ENCODE results near the gene FAM117B.

Gene FAM117B

GRCh38 chr2:202716953-202717597, 82.3 kb downstream of the FAM117B start:
- DNase-seq (ENCODE audit: low read depth), result no peak
- H3K4me3 ChIP-seq (ENCODE audit: low read depth, low read length), result no peak overlapping the region
- TF ChIP-seq POLR2A (IDR thresholded peaks at IDR 0.05; ENCODE audit: extremely low read depth, insufficient read length), result no peak
- TF ChIP-seq MAX (IDR thresholded peaks at IDR 0.05; ENCODE audit: low read depth, low read length), result no peak

- DNase-seq (ENCODE audit: low read depth), result no peak
- TF ChIP-seq POLR2A (IDR thresholded peaks at IDR 0.05; ENCODE audit: extremely low read depth, insufficient read length), result no peak
- TF ChIP-seq, protein P1, sequence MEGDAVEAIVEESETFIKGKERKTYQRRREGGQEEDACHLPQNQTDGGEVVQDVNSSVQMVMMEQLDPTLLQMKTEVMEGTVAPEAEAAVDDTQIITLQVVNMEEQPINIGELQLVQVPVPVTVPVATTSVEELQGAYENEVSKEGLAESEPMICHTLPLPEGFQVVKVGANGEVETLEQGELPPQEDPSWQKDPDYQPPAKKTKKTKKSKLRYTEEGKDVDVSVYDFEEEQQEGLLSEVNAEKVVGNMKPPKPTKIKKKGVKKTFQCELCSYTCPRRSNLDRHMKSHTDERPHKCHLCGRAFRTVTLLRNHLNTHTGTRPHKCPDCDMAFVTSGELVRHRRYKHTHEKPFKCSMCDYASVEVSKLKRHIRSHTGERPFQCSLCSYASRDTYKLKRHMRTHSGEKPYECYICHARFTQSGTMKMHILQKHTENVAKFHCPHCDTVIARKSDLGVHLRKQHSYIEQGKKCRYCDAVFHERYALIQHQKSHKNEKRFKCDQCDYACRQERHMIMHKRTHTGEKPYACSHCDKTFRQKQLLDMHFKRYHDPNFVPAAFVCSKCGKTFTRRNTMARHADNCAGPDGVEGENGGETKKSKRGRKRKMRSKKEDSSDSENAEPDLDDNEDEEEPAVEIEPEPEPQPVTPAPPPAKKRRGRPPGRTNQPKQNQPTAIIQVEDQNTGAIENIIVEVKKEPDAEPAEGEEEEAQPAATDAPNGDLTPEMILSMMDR (IDR thresholded peaks at IDR 0.05; ENCODE audit: low read depth, low read length), result no peak
- H3K4me3 ChIP-seq (ENCODE audit: low read depth, low read length), result no peak overlapping the region
Observed at GRCh38 chr2:202717598-202718310, 83.0 kb downstream of the FAM117B start.

- DNase-seq (ENCODE audit: low read depth), result no peak
- TF ChIP-seq MAX (IDR thresholded peaks at IDR 0.05; ENCODE audit: low read depth, low read length) (no peak), POLR2A (IDR thresholded peaks at IDR 0.05; ENCODE audit: extremely low read depth, insufficient read length) (no peak), MYC (IDR thresholded peaks at IDR 0.05; ENCODE audit: low read depth, low read length) (no peak)
- TF ChIP-seq, protein P1 (IDR thresholded peaks at IDR 0.05; ENCODE audit: low read depth, low read length), result no peak
- no peak overlapping the region for H3K4me3 ChIP-seq (ENCODE audit: low read depth, low read length)
Observed at GRCh38 chr2:202718614-202719013, 83.8 kb downstream of the FAM117B start.

DNA sequence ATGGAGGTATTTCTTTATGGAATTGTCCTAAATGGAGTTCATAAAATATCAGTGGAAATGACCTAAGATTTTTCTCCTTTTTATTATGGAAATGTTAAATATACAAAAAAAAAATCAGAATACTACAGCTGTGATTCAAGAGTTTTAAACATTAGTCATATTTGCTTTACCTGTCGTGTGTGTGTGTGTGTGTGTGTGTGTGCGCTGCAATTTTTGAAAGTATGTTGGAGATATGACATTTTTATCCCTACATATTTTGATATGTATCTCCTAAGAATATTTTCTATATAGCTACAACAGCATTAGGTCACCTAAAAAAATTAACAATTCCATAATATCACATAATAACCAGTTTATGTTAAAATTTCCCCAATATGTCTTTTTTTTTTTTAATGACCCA, 85.5 kb downstream of the FAM117B start:
- DNase-seq (ENCODE audit: low read depth), result no peak
- no peak overlapping the region for H3K4me3 ChIP-seq (ENCODE audit: low read depth, low read length)
- no peak for TF ChIP-seq POLR2A (IDR thresholded peaks at IDR 0.05; ENCODE audit: extremely low read depth, insufficient read length)
- no peak for TF ChIP-seq MYC (IDR thresholded peaks at IDR 0.05; ENCODE audit: low read depth, low read length)
- TF ChIP-seq, protein P1 (IDR thresholded peaks at IDR 0.05; ENCODE audit: low read depth, low read length), result no peak
- TF ChIP-seq MAX (IDR thresholded peaks at IDR 0.05; ENCODE audit: low read depth, low read length), result no peak

DNA sequence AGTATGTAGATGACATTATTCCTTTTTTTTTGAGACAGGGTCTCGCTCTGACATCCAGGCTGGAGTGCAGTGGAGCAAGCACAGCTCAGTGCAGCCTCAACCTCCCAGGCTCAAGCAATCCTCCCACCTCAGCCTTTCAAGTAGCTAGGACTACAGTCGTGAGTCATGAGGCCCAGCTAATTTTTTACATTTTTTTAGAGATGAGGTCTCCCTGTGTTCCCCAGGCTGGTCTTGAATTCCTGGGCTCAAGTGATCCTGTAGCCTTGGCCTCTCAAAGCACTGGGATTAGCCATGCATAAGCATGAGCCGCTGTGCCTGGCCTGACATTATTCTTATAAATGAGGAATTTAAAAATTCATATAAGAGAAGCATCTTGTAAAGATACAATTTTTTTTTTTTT, 86.9 kb downstream of the FAM117B start:
- no peak overlapping the region for H3K4me3 ChIP-seq (ENCODE audit: low read depth, low read length)
- DNase-seq (ENCODE audit: low read depth), result no peak
- TF ChIP-seq MYC (IDR thresholded peaks at IDR 0.05; ENCODE audit: low read depth, low read length) (no peak), MAX (IDR thresholded peaks at IDR 0.05; ENCODE audit: low read depth, low read length) (no peak), POLR2A (IDR thresholded peaks at IDR 0.05; ENCODE audit: extremely low read depth, insufficient read length) (no peak)
- TF ChIP-seq, protein P1 (IDR thresholded peaks at IDR 0.05; ENCODE audit: low read depth, low read length), result no peak

GRCh38 chr2:202723746-202724145, 89.0 kb downstream of the FAM117B start:
- H3K4me3 ChIP-seq (ENCODE audit: low read depth, low read length), result no peak overlapping the region
- no peak for DNase-seq (ENCODE audit: low read depth)
- TF ChIP-seq MAX (IDR thresholded peaks at IDR 0.05; ENCODE audit: low read depth, low read length) (no peak), MYC (IDR thresholded peaks at IDR 0.05; ENCODE audit: low read depth, low read length) (no peak), POLR2A (IDR thresholded peaks at IDR 0.05; ENCODE audit: extremely low read depth, insufficient read length) (no peak)
- TF ChIP-seq, protein P1 (IDR thresholded peaks at IDR 0.05; ENCODE audit: low read depth, low read length), result no peak
